ENCODE results near the gene RGS17.

Gene RGS17

GRCh38 chr6:153084393-153084792 lies 46.7 kb downstream of the RGS17 start:
- DNase-seq (ENCODE audit: low spot score) = no peak

GRCh38 chr6:153083869-153084268 lies 47.2 kb downstream of the RGS17 start:
- DNase-seq (ENCODE audit: low spot score) = no peak

GRCh38 chr6:153081914-153082313 lies 49.2 kb downstream of the RGS17 start:
- DNase-seq (ENCODE audit: low spot score) = no peak

- DNase-seq (ENCODE audit: low spot score) = no peak
These were observed 54.7 kb downstream of the RGS17 start for GRCh38 chr6:153076431-153076830.

- DNase-seq (ENCODE audit: low spot score) = no peak
These were observed 56.3 kb downstream of the RGS17 start for GRCh38 chr6:153074761-153075160.

- no peak for DNase-seq (ENCODE audit: low spot score)
These were observed 57.2 kb downstream of the RGS17 start for GRCh38 chr6:153073841-153074240.

GRCh38 chr6:153070756-153071155 lies 60.3 kb downstream of the RGS17 start:
- no peak for DNase-seq (ENCODE audit: low spot score)

- DNase-seq (ENCODE audit: low spot score) = no peak
These were observed 61.2 kb downstream of the RGS17 start for GRCh38 chr6:153069897-153070296.

- DNase-seq (ENCODE audit: low spot score) = no peak
These were observed 65.9 kb downstream of the RGS17 start for GRCh38 chr6:153065222-153065621.

- DNase-seq (ENCODE audit: low spot score) = no peak
These were observed 67.1 kb downstream of the RGS17 start for GRCh38 chr6:153063936-153064335.

- DNase-seq (ENCODE audit: low spot score) = no peak
These were observed 68.6 kb downstream of the RGS17 start for GRCh38 chr6:153062516-153062915.

GRCh38 chr6:153059757-153060156 lies 71.3 kb downstream of the RGS17 start:
- no peak for DNase-seq (ENCODE audit: low spot score)

GRCh38 chr6:153059311-153059710 lies 71.8 kb downstream of the RGS17 start:
- DNase-seq (ENCODE audit: low spot score) = no peak

GRCh38 chr6:153058909-153059308 lies 72.2 kb downstream of the RGS17 start:
- no peak for DNase-seq (ENCODE audit: low spot score)

GRCh38 chr6:153058291-153058690 lies 72.8 kb downstream of the RGS17 start:
- no peak for DNase-seq (ENCODE audit: low spot score)

- no peak for DNase-seq (ENCODE audit: low spot score)
These were observed 74.8 kb downstream of the RGS17 start for GRCh38 chr6:153056308-153056707.

- DNase-seq (ENCODE audit: low spot score) = no peak
These were observed 79.3 kb downstream of the RGS17 start for GRCh38 chr6:153051801-153052200.

GRCh38 chr6:153048631-153049030 lies 82.5 kb downstream of the RGS17 start:
- DNase-seq (ENCODE audit: low spot score) = no peak

GRCh38 chr6:153047386-153047785 lies 83.7 kb downstream of the RGS17 start:
- no peak for DNase-seq (ENCODE audit: low spot score)

GRCh38 chr6:153045271-153045670 lies 85.8 kb downstream of the RGS17 start:
- DNase-seq (ENCODE audit: low spot score) = no peak

GRCh38 chr6:153044295-153044694 lies 86.8 kb downstream of the RGS17 start:
- no peak for DNase-seq (ENCODE audit: low spot score)

GRCh38 chr6:153043719-153044118 lies 87.4 kb downstream of the RGS17 start:
- no peak for DNase-seq (ENCODE audit: low spot score)

GRCh38 chr6:153038378-153039057 lies 92.6 kb downstream of the RGS17 start:
- DNase-seq (ENCODE audit: low spot score) = no peak

GRCh38 chr6:153034139-153034538 lies 96.9 kb downstream of the RGS17 start:
- DNase-seq (ENCODE audit: low spot score) = no peak

All from pons (tissue), 1 donor.